NCI-H345 (cell line): ENCODE data around the gene RALA.
"Not testable (repeated sequence)": the region's sequence is repeated elsewhere in the genome, so short reads cannot be mapped to it uniquely, and the experiment has no call there.

Experiments
- DNase-seq: peaks from one replicate; lab custom pipeline; 2025; lab: John Stamatoyannopoulos, UW

The RALA gene

DNA sequence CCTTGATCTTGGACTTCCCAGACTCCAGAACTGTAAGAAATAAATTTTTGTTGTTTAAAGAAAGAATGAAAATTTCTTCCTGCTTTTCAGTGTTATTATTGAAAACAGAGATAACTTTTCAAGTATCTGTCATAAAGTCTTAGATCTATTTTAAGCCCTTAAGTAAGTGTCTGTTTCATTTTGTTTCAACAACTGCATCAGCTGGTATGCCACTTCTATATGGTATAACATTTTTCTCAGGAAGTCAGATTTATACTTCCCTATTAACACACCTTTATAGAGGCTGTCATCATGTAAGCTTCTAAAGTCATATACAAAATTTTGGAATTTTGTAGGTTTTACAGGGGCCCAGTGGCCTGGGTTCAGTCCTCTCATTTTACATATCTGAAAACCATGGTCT, 24.4 kb downstream of the RALA start:
- no peak for DNase-seq

DNA sequence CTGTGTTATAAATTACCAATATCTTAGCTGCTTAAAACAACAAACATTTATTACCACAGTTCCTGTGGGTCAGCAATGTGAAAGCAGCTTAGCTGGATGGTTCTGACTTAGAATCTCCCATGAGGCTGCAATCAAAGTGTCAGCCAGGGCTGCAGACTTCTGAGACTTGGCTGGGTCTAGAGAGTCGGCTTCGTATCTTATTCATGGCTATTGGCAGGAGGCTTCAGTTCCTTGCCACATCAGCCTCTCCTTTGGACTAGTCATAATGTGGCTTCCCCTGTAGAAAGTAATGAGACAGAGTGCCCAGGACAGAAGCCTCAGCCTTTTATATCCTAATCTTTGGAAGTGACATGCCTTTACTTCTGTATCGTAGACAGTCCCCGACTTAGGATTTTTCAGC, 27.3 kb downstream of the RALA start:
- no peak for DNase-seq

DNA sequence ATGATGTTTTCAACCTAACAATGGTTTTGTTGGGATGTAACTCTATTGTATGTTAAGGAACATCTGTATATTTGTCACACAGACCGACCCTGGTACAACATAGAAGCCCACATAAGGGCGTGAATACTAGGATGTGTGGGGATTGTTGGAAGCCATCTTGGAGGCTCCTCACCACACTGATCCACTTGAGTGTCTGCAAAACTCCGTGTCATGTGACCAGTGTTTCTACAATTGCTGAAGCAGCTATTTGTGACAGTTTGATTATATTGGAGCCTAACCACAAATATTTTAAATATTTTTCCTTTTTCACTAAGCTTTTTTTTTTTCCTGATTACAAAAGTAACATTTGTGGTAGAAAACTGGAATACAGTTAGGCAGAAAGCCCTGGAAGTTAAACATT, 27.9 kb downstream of the RALA start:
- DNase-seq: no peak

DNA sequence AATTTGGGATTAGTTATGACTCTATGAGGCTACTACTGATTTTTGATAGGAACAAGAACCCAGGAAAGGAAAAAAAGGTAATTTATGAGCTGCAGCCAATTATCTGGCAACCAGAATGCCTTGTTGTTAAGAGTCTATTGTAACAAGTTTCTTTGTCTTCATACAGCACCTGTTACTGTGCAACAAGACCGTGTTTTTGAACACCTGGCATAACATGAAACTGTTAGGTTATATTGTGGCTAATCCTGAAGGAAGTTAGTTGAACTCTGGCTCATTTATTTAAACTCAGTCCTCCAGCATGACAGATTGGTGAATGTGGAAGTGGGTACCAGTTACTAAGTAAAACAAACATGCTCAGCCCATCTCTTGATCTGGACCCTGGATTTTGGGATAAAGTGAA, 33.0 kb downstream of the RALA start:
- DNase-seq: peak; percentile 57

DNA sequence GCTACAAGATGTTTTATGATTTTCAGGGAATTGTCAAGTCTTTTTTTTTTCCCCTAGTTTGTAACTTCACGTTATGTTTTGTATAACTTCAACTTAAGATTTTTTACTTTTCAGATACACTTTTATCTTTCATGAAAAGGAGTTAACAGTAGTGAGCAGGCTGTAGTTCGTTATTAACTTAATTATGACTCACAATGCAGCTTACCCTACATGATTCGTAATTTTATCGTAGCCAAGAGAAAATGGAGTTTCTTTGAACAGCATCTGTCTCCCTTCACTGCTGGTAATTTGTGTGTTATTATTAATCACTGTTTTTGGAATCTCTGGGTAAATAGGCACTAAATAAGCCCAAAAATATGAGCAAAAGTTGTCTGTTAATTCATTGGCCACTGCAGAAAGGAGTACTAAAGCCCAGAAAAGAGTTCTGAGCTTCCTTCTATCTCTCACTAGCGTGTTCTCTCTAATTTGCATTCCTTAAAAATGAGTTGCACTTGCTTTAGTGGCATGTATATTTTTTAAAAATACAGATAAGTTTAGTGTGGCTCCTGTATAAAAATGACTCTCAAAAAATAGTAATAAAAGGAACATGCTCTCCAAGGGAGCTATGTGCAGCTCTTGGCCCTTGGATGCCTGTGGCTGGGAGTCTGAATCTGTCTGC, 36.1 kb downstream of the RALA start:
- DNase-seq: no peak

DNA sequence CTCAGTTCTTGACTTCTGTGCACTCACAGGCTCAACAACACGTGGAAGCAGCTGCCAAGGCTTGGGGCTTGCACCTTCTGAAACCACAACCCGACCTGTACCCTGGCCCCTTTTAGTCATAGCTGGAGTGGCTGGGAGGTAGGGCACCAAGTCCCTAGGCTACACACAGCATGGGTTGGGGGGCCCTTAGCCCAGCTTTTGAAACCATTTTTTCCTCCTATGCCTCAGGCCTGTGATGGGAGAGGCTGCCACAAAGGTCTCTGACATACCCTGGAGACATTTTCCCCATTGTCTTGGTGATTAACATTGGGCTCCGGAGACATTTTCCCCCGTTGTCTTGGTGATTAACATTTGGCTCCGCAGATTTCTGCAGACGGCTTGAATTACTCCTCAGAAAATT, 38.6 kb downstream of the RALA start:
- no peak for DNase-seq

DNA sequence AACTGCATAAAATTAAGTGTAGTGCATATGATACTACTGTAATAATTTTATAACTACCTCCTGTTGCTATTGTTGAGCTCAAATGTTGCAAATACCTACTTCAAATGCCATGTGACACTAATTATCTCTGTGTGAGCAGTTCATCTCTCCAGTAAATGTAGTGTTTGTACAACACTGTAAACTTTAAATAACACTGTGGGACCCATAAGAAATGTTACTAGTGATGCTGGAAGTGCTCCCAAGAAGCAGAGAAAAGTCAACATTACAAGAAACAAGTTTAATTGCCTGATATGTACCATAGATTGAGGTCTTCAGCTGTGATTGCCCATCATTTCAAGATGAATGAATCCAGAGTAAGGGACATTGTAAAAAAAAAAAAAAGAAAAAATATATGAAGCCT, 39.9 kb downstream of the RALA start:
- no peak for DNase-seq

DNA sequence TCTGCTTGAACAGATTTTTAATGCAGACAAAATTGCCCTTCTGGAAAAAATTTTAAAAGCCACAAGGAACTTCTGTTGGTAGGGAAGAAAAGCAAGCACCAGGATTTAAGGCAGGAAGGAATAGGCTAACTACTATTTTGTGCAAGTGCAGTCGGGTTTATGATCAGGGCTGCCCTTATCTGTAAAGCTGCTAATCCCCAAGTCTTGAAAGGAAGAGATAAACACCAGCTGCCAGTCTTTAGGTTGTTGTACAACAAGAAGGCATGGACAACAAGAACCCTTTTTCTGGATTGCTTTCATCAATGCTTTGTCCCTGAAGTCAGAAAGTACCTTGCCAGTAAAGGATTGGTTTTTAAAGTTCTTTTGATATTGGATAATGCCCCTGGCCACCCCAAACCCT, 40.7 kb downstream of the RALA start:
- DNase-seq: no peak

DNA sequence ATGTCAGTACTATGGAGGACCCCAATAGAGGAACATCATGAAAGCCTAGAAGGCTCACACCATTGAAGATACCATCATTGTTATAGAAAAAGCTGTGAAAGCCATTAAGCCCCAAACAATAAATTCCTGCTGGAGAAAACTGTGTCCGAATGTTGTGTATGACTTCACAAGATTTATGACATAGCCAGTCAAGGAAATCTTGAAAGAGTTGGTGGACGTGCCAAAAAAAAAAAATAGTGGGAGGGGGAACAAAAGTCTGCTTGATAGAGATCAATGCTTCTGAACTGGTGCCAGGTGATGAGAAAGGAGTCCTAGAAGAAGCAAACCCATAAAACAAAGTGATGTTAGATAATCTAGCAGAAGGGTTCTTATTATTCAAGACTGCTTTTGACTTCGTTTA, 41.2 kb downstream of the RALA start:
- no peak for DNase-seq

DNA sequence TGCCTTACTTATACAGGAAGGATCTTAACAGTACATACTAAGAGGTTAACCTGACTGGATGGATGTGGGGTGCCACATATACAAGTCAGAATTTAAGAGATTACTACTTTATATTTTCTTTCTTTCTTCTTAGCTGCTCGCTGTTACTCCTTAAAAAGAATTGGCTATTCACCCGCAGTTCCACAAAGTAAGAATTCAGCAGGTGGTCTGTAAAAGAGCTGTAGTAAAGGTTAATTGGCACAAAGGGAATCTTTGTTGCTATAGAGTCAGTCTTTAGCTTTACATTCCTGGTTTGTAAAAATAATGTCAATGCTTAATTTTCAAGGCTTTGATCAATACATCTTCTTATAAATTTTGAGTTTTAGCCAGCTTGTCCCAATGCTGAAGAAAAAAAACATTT, 43.2 kb downstream of the RALA start:
- DNase-seq: no peak

DNA sequence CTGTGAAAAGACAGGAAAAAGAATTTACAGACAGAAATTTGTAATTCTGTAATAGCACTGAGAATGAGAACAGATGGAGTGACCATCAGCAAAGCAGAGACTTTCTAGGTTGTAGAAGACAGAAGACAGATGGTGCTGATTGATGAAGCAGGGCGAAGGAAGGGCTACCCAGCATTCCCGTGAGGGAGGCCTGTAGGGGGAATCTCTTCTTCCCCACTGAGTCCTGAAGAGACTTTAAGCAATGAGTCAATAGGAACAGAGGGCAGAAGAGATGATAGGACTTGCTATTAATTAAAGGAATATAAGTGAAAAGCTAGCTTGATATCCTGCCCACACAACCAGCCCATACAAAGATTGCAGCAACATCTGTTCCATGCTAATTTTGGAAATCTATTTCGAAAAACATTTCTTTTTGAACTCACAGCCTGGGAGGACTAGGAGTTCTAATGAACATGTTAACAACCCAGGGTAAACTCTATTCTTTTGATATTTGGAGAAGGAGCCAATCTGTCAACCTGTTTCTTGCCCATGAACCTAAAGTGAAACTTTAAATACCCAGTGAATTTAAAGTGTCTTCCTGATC, 44.1 kb downstream of the RALA start:
- no peak for DNase-seq

DNA sequence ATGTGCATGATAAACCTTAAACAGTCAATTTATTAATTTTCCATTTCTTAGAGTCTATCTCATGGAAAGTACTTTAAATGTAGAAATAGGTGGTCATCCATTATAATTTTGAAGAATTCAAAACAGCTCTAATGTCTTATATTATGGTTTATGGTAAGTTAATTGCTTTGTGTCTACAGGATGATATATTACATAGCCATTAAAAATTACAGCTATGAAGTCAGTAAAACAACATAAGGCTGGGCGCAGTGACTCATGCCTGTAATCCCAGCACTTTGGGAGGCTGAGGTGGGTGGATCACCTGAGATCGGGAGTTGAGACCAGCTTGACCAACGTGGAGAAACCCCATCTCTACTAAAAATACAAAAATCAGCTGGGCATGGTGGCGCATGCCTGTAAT, 44.9 kb downstream of the RALA start:
- not testable (repeated sequence) for DNase-seq

DNA sequence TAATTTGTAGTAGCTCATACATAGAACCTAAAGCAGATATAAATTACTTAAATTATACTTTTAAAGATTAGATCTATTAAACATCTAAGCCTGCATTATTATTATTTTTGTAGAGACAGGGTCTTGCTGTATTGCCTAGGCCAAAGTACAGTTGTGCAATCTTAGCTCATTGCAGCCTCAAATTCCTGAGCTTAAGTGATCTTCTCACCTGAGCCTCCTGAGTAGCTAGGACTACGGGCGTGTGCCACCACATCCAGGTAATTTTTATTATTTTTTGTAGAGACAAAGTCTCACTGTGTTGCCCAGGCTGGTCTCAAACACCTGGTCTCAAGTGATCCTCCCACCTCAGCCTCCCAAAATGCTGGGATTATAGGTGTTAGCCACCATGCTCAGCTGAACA, 46.7 kb downstream of the RALA start:
- DNase-seq: no peak

DNA sequence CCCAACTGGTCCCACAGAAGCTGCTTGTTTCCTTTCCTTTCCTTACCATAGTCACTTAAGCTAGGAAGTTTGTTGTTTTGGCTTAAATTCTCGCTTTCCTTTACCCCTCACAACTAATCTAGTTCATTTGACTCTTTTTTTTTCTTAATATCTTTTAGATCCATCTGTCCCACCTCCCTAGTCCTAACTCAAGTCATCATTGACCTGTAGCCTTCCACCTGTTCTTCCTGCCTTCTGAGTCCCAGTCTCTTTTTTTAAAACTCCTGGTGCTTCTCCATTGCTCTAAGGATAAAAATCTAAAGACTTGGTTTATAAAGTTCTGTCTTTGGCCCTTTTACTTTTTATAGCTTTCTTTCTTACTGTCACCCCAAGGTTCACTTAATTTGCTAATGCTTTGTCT, 47.6 kb downstream of the RALA start:
- no peak for DNase-seq

DNA sequence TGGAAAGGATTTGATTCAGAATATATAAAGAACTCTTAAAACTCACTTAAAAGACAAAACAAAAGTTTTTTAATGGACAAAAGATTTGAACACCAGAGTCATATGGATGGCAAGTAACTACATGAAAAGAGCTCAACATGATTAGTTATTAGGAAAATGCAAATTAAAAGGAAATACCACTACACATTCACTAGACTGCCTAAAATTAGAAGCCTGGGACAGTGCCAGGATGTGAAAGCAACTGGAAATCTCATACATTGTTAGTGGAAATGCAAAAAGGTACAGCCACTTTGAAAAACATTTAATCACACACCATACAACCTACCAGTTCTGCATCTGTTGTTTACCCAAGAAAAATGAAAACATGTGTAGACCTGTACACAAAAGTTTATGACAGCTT, 48.8 kb downstream of the RALA start:
- no peak for DNase-seq

DNA sequence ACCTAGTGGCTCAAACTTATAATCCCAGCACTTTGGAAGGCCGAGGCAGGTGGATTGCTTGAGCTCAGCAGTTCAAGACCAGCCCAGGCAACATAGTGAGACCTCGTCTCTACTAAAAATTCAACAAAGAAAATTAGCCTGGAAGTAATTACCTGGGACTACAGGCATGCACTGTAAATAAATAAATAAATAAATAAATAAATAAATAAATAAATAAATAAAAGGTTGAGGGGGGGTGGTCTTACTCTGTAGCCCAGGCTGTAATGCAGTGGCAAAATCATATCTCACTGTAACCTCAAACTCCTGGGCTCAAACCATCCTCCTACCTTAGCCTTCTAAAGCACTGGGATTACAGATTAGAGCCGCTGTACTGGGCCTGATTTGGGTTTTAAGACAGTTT, 50.5 kb downstream of the RALA start:
- no peak for DNase-seq

DNA sequence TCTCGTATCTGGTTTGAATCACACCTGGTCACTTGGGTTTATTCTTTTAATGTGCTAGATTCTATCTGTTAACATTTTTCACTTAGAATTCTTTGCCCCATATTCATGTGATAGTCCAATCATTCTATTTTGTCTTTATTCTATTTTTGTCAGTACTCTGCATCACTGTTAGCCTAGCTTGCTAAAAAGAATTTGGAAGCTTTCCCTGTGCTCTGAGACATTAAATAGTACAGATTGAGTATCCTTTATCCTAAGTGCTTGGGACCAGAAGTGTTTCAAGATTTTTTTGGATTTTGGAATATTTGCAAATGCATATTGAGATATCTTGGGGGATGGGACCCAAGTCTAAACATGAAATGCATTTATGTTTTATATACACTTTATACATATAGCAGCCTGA, 51.0 kb downstream of the RALA start:
- no peak for DNase-seq

DNA sequence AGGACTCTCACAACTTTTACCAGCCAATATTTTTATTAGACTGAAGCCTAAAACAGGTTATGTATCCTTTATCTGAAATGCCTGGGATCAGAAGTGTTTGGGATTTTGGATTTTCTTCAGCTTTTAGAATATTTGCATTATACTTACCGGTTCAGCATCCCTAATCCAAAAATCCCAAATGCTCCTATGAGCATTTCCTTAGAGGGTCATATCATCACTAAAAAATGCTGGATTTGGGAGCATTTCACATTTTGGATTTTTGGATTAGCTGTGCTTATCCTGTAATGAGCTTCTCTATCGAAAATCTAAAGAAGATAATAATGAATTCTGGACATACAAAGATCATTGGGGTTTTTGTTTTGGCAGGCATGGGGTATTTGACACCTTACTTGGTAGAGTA, 53.0 kb downstream of the RALA start:
- DNase-seq: no peak

DNA sequence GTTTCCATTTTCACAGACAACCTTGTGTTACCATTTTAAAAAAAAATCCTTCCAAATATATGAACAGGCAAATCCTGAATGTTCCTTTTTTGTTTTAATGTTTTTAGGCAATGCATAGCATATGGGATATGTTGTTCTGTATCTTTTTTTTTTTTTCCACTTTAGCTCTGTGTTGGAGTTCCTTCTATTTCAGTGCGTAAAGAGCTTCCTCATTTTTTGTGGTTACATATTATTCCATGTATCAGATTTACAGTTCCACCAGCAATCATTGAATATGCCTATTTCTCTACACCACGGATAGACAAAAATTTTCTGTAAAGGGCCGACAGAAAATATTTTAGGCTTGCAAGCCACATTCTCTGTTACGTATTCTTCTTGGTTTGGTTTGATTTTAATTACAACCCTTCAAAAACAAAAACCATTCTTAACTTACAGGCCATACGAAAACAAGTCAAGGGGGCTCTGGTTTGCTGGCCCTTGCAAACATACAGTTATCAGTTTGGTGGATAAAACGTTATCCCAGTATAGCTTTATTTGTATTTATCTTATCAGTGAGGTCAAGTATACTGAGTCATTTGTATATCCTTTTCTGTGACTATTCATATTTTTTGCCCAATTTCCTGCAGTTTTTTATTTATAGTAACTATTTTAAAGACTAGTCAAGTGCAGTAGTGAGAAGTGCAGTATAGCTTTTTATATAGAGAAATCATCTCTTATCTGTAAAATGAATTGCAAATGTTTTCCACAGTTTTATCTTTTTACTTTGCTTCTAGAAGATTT, 55.7 kb downstream of the RALA start:
- DNase-seq: no peak

DNA sequence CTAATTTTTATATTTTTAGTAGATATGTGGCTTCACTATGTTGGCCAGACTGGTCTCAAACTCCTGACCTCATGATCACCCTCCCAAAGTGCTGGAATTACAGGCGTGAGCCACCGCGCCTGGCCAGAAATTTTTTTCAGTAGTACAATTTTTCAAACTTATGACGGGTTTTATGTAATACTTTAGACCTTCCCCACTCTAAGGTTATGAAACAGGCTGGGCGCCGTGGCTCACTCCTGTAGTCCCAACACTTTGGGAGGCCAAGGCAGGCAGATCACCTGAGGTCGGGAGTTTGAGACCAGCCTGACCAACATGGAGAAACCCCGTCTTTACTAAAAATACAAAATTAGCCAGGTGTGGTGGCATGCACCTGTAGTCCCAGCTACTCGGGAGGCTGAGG, 56.5 kb downstream of the RALA start:
- DNase-seq: not testable (repeated sequence)

DNA sequence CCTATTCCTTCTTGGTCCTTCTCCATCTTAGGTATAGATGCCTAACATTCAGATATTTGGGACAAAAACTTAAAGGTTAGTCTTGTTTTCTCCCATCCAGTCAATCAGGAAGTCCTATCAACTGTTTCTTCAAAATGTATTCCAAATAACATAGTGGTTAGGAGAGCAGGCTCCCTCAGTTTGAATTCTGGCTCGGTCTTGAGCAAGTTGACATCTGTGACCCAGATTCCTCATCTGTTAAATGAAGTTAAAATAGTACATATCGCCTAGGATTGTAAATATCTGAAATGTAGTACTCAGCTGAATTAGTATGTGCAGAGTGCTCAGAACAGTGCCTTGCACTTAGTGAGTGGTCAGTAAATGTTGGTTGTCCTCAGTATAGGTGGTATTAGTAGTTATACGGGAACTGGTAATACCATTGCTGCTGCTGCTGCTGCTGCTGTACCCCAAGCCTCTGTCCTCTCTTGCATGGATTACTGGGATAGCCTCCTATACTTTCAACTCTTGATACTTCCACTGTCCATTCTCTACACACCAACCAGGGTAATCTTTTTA, 58.6 kb downstream of the RALA start:
- no peak for DNase-seq

DNA sequence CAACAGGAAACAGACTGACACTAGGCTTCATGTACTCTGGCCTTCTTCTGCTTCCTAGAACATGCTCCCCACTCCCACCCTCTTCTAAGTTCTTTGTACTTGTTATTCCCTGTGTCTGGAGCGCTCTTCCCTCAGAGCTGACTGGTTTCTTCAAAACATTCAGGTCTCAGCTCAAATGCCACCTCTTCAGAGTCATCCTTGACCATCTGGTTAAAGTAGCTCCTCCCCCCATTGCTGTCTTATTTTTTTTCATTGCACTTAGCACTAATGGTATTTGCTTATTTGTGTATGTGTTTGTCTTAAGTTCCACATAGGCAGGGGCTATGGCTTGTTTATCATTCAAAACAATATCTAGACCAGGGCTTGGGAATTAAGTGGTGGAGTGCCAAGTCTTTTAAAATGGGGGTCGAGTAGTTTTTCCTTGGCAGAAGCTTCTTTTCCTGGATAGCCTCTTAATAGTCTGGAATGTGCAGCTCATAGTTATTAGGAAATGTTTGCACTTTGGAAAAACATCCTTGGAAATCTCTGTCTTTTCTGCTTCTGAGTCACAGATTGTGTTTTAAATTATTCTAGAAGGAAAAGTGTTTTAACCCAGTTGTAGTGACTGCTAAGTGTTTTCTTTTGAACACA, 60.0 kb downstream of the RALA start:
- DNase-seq: no peak
